GM10248 (cell line): ENCODE measurements around the gene SYTL1.

Source experiments
- CTCF ChIA-PET: fragments of 300-600 bp; sonication (Branson Sonifier 250); formaldehyde crosslinking; extraction: SDS; loops from one replicate; lab custom pipeline; 2021; ENCODE audit warnings: antibody characterized with exemption; lab: Yijun Ruan, JAX
- POLR2A ChIA-PET: fragments of 350-650 bp; sonication (Branson Sonifier 250); formaldehyde crosslinking; extraction: SDS; loops from one replicate; lab custom pipeline; 2020; ENCODE audit warnings: antibody characterized with exemption; lab: Yijun Ruan, JAX
- DNase-seq: peaks from one replicate; pipeline ENCODE4 v3.0.0; 2012; ENCODE audit errors: extremely low spot score
- TF ChIP-seq, protein P1 (sequence below): IDR thresholded peaks from 2 replicates; pipeline ENCODE4 v1.5.1; 2012; ENCODE audit warnings: mild to moderate bottlenecking, low read depth; ENCODE audit errors: extremely low read depth, missing control alignments, control extremely low read depth

The SYTL1 gene

GRCh38 chr1:27392096-27392777 is 50.4 kb downstream of the SYTL1 start, which contains the start of gene GPR3:
TSS of gene GPR3 (plus strand) at chr1:27392622. CDS start at chr1:27393799, 1,177 bp downstream.
- TF ChIP-seq, protein P1, sequence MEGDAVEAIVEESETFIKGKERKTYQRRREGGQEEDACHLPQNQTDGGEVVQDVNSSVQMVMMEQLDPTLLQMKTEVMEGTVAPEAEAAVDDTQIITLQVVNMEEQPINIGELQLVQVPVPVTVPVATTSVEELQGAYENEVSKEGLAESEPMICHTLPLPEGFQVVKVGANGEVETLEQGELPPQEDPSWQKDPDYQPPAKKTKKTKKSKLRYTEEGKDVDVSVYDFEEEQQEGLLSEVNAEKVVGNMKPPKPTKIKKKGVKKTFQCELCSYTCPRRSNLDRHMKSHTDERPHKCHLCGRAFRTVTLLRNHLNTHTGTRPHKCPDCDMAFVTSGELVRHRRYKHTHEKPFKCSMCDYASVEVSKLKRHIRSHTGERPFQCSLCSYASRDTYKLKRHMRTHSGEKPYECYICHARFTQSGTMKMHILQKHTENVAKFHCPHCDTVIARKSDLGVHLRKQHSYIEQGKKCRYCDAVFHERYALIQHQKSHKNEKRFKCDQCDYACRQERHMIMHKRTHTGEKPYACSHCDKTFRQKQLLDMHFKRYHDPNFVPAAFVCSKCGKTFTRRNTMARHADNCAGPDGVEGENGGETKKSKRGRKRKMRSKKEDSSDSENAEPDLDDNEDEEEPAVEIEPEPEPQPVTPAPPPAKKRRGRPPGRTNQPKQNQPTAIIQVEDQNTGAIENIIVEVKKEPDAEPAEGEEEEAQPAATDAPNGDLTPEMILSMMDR: peak; percentile 57
- peak; percentile 94 for DNase-seq
- CTCF ChIA-PET: interaction anchor here (0.6 to 8.0 kb wide), 13 partner anchors 9 to 214 kb away, joined by 3 to 103 read pairs (median 5); partner anchors contain the start of genes CD164L2 and MAP3K6
- POLR2A ChIA-PET: no interaction called here

GRCh38 chr1:27392778-27393635 is 51.2 kb downstream of the SYTL1 start:
- TF ChIP-seq, protein P1: peak; percentile 13
- CTCF ChIA-PET: interaction anchor here (0.5 to 14.3 kb wide), 5 partner anchors 9 to 94 kb away, joined by 3 to 324 read pairs (median 4); no protein-coding TSS in a partner anchor
- POLR2A ChIA-PET: no interaction called here
- no peak for DNase-seq

DNA sequence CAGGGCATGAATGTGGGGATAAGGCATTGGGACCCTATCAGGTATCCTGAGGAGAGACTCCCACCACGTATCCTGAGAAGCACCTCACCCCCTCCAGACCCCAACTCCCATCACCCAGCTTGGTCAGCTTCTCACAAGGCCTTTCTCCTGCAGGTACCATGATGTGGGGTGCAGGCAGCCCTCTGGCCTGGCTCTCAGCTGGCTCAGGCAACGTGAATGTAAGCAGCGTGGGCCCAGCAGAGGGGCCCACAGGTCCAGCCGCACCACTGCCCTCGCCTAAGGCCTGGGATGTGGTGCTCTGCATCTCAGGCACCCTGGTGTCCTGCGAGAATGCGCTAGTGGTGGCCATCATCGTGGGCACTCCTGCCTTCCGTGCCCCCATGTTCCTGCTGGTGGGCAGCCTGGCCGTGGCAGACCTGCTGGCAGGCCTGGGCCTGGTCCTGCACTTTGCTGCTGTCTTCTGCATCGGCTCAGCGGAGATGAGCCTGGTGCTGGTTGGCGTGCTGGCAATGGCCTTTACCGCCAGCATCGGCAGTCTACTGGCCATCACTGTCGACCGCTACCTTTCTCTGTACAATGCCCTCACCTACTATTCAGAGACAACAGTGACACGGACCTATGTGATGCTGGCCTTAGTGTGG is 51.9 kb downstream of the SYTL1 start:
- TF ChIP-seq, protein P1: no peak
- ChIA-PET POLR2A (no interaction called here), CTCF (interaction anchor here (0.9 to 14.3 kb wide), 9 partner anchors 10 to 292 kb away, joined by 3 to 324 read pairs (median 11); partner anchors contain the start of gene AHDC1)
- no peak for DNase-seq

DNA sequence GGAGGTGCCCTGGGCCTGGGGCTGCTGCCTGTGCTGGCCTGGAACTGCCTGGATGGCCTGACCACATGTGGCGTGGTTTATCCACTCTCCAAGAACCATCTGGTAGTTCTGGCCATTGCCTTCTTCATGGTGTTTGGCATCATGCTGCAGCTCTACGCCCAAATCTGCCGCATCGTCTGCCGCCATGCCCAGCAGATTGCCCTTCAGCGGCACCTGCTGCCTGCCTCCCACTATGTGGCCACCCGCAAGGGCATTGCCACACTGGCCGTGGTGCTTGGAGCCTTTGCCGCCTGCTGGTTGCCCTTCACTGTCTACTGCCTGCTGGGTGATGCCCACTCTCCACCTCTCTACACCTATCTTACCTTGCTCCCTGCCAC is 52.4 kb downstream of the SYTL1 start:
- POLR2A ChIA-PET: interaction anchor here (0.7 kb wide), 1 partner anchor 92 kb away, joined by 3 read pairs; no protein-coding TSS in a partner anchor
- no peak for DNase-seq
- TF ChIP-seq, protein P1: no peak
- CTCF ChIA-PET: interaction anchor here (0.7 to 14.3 kb wide), 31 partner anchors 8 to 349 kb away, joined by 3 to 324 read pairs (median 7); partner anchors contain the start of genes AHDC1, MAP3K6 and SYTL1

GRCh38 chr1:27394925-27395324 is 53.1 kb downstream of the SYTL1 start:
- ChIA-PET POLR2A (interaction anchor here (0.7 kb wide), 1 partner anchor 93 kb away, joined by 3 read pairs; no protein-coding TSS in a partner anchor), CTCF (interaction anchor here (0.6 to 14.3 kb wide), 45 partner anchors 8 to 378 kb away, joined by 3 to 324 read pairs (median 5); partner anchors contain the start of genes AHDC1, FCN3, MAP3K6 and STX12)
- TF ChIP-seq, protein P1: no peak
- no peak for DNase-seq
